ENCODE measurements around the gene SPRYD4.

DNA sequence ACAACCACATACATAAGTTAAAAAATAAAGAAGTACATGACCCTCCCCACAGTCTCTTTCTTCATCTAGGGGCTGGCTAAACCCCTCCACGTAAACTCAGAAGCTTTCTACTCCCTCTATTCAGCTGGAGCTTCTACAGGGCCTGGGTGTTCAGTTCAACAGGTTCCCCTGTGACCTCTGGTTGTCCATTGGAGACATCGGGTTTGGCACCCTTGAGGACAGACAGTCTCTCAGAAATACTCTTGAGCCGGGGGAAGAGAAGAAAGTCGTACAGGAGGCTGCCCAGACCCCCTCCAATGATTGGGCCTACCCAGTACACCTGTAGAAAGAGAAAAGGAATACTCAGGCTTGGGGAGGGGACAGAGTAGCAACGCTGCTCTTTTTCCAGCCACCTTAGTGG, 17.2 kb upstream of the SPRYD4 start:
- TF ChIP-seq, protein P1, sequence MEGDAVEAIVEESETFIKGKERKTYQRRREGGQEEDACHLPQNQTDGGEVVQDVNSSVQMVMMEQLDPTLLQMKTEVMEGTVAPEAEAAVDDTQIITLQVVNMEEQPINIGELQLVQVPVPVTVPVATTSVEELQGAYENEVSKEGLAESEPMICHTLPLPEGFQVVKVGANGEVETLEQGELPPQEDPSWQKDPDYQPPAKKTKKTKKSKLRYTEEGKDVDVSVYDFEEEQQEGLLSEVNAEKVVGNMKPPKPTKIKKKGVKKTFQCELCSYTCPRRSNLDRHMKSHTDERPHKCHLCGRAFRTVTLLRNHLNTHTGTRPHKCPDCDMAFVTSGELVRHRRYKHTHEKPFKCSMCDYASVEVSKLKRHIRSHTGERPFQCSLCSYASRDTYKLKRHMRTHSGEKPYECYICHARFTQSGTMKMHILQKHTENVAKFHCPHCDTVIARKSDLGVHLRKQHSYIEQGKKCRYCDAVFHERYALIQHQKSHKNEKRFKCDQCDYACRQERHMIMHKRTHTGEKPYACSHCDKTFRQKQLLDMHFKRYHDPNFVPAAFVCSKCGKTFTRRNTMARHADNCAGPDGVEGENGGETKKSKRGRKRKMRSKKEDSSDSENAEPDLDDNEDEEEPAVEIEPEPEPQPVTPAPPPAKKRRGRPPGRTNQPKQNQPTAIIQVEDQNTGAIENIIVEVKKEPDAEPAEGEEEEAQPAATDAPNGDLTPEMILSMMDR (IDR thresholded peaks at IDR 0.05 in 2 of 3, conservative IDR thresholded peaks at IDR 0.05 in 1 of 3; ENCODE audit: control insufficient read depth in 2 of 3, extremely low read depth in 1 of 3, insufficient read depth in 1 of 3, low read depth in 3 of 3, low read length in 3 of 3): no peak
- TF ChIP-seq STAT3 (IDR thresholded peaks at IDR 0.05; ENCODE audit: low read depth, low read length) (no peak), NFIC (IDR thresholded peaks at IDR 0.05; ENCODE audit: low read depth, low read length) (no peak), NR2C1 (IDR thresholded peaks at IDR 0.05) (no peak), POLR2A (IDR thresholded peaks at IDR 0.05; ENCODE audit: low read depth, low read length) (no peak), RFX5 (IDR thresholded peaks at IDR 0.05; ENCODE audit: low read depth, low read length) (no peak), POLR2AphosphoS5 (IDR thresholded peaks at IDR 0.05; ENCODE audit: low read length) (no peak), GABPA (IDR thresholded peaks at IDR 0.05; ENCODE audit: low read depth) (no peak), EGR1 (IDR thresholded peaks at IDR 0.05; ENCODE audit: borderline replicate concordance in 1 of 2, low read depth in 2 of 2, low read length in 2 of 2) (no peak), MXI1 (IDR thresholded peaks at IDR 0.05; ENCODE audit: low read depth, low read length) (no peak), CREB1 (IDR thresholded peaks at IDR 0.05; ENCODE audit: low read depth) (no peak), BCL11A (IDR thresholded peaks at IDR 0.05; ENCODE audit: low read depth, low read length) (no peak), SMAD5 (IDR thresholded peaks at IDR 0.05; ENCODE audit: low read depth) (no peak)
